OCI-LY3 (cell line): ENCODE measurements around the gene RAP1GAP.
"Not testable (repeated sequence)": the region's sequence is repeated elsewhere in the genome, so short reads cannot be mapped to it uniquely, and the experiment has no call there.

ENCODE experiments used
- CTCF ChIP-seq: fragments of 200-600, 300-600 bp; sonication (generic); IDR thresholded peaks from 2 replicates; pipeline ENCODE4 v1.5.1; 2014; ENCODE audit warnings: antibody characterized with exemption, low read length, low read depth
- EZH2phosphoT487 ChIP-seq: fragments of 200-600 bp; shearing (Covaris generic); IDR thresholded peaks from 2 replicates; pipeline ENCODE4 v1.6.1; 2018; ENCODE audit warnings: antibody characterized with exemption, mixed run types, low read depth

DNA sequence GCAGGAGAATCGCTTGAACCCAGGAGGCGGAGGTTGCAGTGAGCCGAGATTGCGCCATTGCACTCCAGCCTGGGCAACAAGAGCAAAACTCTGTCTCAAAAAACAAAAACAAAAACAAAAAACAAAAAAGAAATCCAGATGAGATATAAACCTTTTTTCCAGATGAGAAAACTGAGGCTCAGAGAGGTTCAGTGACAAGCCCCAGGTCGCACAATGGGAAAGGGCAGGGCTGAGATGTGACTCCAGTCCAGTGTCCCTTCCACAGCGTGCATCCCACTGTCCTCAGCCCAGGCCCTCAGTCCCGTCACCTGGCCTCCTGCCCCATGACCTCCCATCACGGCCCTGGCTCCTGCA is 37.6 kb downstream of the RAP1GAP start:
- not testable (repeated sequence) for TF ChIP-seq CTCF, EZH2phosphoT487
